ENCODE results near the gene ALKBH4. TPM values are rescaled to one million over a fixed set of nuclear protein-coding genes. Genes with fewer than 3 reads are reported as not detected.
"Not testable (repeated sequence)": the region's sequence is repeated elsewhere in the genome, so short reads cannot be mapped to it uniquely, and the experiment has no call there.

The ALKBH4 gene
- total and polyA plus RNA-seq, 3 experiments from 2014 or later = 11.3 to 20.1 (median 13.2) TPM

GRCh38 chr7:102408530-102408929, 56.1 kb downstream of the ALKBH4 start:
- CTCF ChIA-PET = interaction anchor here (5.2 kb wide), 1 partner anchor 42 kb away, joined by 29 read pairs; no protein-coding TSS in a partner anchor
- Histone ChIP-seq H3K36me3 (ENCODE audit: insufficient read depth, low read length) (peaks cover 40% of the 10 kb centered on the region), H3K4me1 (ENCODE audit: insufficient read depth, low read length) (peaks cover 16% of the 10 kb centered on the region)
- H3K9me3 Mint-ChIP-seq; H3K4me3 Mint-ChIP-seq; H3K4me3 ChIP-seq (ENCODE audit: low read length); H3K27me3 Mint-ChIP-seq; DNase-seq; POLR2A ChIA-PET; H3K27me3 ChIP-seq (ENCODE audit: insufficient read depth, low read length, poor library complexity, severe bottlenecking); H3K9me3 ChIP-seq (ENCODE audit: low read length); H3K27ac ChIP-seq (ENCODE audit: low read depth, low read length): not testable (repeated sequence)
- peak overlapping the region in 3 of 8 donors; percentile 43 to 52 (median 52) for H3K27ac Mint-ChIP-seq
- peaks cover 27 to 87% (median 30%) of the 10 kb centered on the region in 3 donors for H3K36me3 Mint-ChIP-seq
- H3K4me1 Mint-ChIP-seq = peaks cover 12 to 19% (median 18%) of the 10 kb centered on the region in 3 donors

- H3K36me3 ChIP-seq (ENCODE audit: insufficient read depth, low read length) = peaks cover 45% of the 10 kb centered on the region
- H3K4me3 ChIP-seq (ENCODE audit: low read length) = no peak overlapping the region
- no peaks in the 10 kb centered on the region for H3K27me3 ChIP-seq (ENCODE audit: insufficient read depth, low read length, poor library complexity, severe bottlenecking)
- DNase-seq = no peak
- POLR2A ChIA-PET = no interaction called here
- peaks cover 27 to 89% (median 35%) of the 10 kb centered on the region in 3 donors for H3K36me3 Mint-ChIP-seq
- CTCF ChIA-PET = interaction anchor here (1.1 to 1.3 kb wide), 2 partner anchors 42 to 53 kb away, joined by 3 to 4 read pairs; no protein-coding TSS in a partner anchor
- H3K4me3 Mint-ChIP-seq = no peak overlapping the region
- H3K27ac ChIP-seq (ENCODE audit: low read depth, low read length) = no peak overlapping the region
- H3K27ac Mint-ChIP-seq = peak overlapping the region in 3 of 8 donors; percentile 43 to 52 (median 52)
- H3K9me3 ChIP-seq (ENCODE audit: low read length) = no peaks in the 10 kb centered on the region
- no peaks in the 10 kb centered on the region for H3K9me3 Mint-ChIP-seq
- peaks cover 15% of the 10 kb centered on the region for H3K4me1 ChIP-seq (ENCODE audit: insufficient read depth, low read length)
- H3K4me1 Mint-ChIP-seq = peaks cover 9 to 16% (median 14%) of the 10 kb centered on the region in 3 donors
- no peaks in the 10 kb centered on the region for H3K27me3 Mint-ChIP-seq
These were observed 56.8 kb downstream of the ALKBH4 start for GRCh38 chr7:102407910-102408309.

Other genes with a start within 250 kb of the ALKBH4 start
- 1 to 10 TPM; 1.8 TPM for gene SH2B2, start 178.0 kb downstream of the ALKBH4 start, total RNA-seq
- 1.5 TPM for gene SH2B2, start 178.0 kb downstream of the ALKBH4 start, polyA plus RNA-seq
- gene SPDYE6, start 108.4 kb downstream of the ALKBH4 start, total RNA-seq = not detected
- gene SPDYE6, start 108.4 kb downstream of the ALKBH4 start, polyA plus RNA-seq = 0.89 TPM
- gene PRKRIP1, start 68.5 kb downstream of the ALKBH4 start, total RNA-seq = 10 to 100 TPM; 26.0 to 27.3 TPM
- gene PRKRIP1, start 68.5 kb downstream of the ALKBH4 start, polyA plus RNA-seq = 21.1 TPM
- gene ORAI2, start 31.3 kb downstream of the ALKBH4 start, total RNA-seq = 10 to 100 TPM; 66.9 to 68.9 TPM
- 47.7 TPM for gene ORAI2, start 31.3 kb downstream of the ALKBH4 start, polyA plus RNA-seq
- gene LRWD1, start 121 bp upstream of the ALKBH4 start, total RNA-seq = 10 to 100 TPM; 29.9 to 30.1 TPM
- 14.6 TPM for gene LRWD1, start 121 bp upstream of the ALKBH4 start, polyA plus RNA-seq
- 10 to 100 TPM; 76.1 to 77.4 TPM for gene POLR2J, start 14.1 kb upstream of the ALKBH4 start, total RNA-seq
- gene POLR2J, start 14.1 kb upstream of the ALKBH4 start, polyA plus RNA-seq = 129 TPM
- gene RASA4B, start 52.9 kb upstream of the ALKBH4 start, total RNA-seq = 10 to 100 TPM; 22.0 to 23.9 TPM
- gene RASA4B, start 52.9 kb upstream of the ALKBH4 start, polyA plus RNA-seq = 10.8 TPM
- gene UPK3BL2, start 78.8 kb upstream of the ALKBH4 start, total RNA-seq = 1 to 10 TPM; 7.4 to 7.7 TPM
- 2.7 TPM for gene UPK3BL2, start 78.8 kb upstream of the ALKBH4 start, polyA plus RNA-seq
- gene SPDYE2, start 86.4 kb upstream of the ALKBH4 start, total RNA-seq = not detected
- 0.28 TPM for gene SPDYE2, start 86.4 kb upstream of the ALKBH4 start, polyA plus RNA-seq
- gene POLR2J3, start 107.7 kb upstream of the ALKBH4 start, total RNA-seq = 10 to 100 TPM; 22.8 to 23.6 TPM
- gene POLR2J3, start 107.7 kb upstream of the ALKBH4 start, polyA plus RNA-seq = 46.7 TPM
- gene RASA4, start 151.9 kb upstream of the ALKBH4 start, total RNA-seq = 10 to 100 TPM; 42.6 to 44.2 TPM
- 18.0 TPM for gene RASA4, start 151.9 kb upstream of the ALKBH4 start, polyA plus RNA-seq
- gene UPK3BL1, start 177.9 kb upstream of the ALKBH4 start, total RNA-seq = 10 to 100 TPM; 17.3 to 20.5 TPM
- 32.3 TPM for gene UPK3BL1, start 177.9 kb upstream of the ALKBH4 start, polyA plus RNA-seq
- gene SPDYE2B, start 185.5 kb upstream of the ALKBH4 start, total RNA-seq = not detected
- gene SPDYE2B, start 185.5 kb upstream of the ALKBH4 start, polyA plus RNA-seq = 0.28 TPM
- gene POLR2J2, start 206.8 kb upstream of the ALKBH4 start, total RNA-seq = 1 to 10 TPM; 8.2 to 9.0 TPM
- 5.3 TPM for gene POLR2J2, start 206.8 kb upstream of the ALKBH4 start, polyA plus RNA-seq